Activated CD4-positive, alpha-beta T cell treated with anti-CD3 and anti-CD28 coated beads, Interleukin-10, Interleukin-2, amounts not matched to agents 100 ng/mL and 50 ng/mL, durations not matched to agents 16 hours and 8 hours (primary cell): ENCODE data around the gene LONP2.
A peak's percentile ranks its signal among the peaks of the same experiment; 100 is the strongest.
"Not testable (repeated sequence)": the region's sequence is repeated elsewhere in the genome, so short reads cannot be mapped to it uniquely, and the experiment has no call there.

Experiments used
- DNase-seq: peaks from one replicate; pipeline ENCODE4 v3.0.0-alpha.2; 2020

The LONP2 gene

DNA sequence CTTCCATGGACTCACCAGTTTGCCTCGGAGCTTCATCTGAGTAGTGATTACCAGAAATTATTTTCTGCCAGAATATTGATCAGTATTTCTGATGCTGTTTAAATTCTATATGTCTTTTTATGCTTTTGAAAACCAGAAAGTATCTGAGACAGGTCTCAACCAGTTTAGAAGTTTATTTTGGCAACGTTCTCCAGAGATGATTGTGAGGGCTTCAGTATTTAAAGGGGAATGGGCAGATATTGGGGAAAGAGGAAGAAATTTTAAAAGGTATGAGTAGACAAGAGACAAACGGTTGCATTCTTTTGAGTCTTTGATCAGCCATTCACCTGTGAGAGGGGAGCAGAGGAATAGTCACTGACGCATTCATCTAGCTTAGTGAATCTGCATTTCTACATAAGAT is 47.7 kb downstream of the LONP2 start:
- DNase-seq, result no peak

DNA sequence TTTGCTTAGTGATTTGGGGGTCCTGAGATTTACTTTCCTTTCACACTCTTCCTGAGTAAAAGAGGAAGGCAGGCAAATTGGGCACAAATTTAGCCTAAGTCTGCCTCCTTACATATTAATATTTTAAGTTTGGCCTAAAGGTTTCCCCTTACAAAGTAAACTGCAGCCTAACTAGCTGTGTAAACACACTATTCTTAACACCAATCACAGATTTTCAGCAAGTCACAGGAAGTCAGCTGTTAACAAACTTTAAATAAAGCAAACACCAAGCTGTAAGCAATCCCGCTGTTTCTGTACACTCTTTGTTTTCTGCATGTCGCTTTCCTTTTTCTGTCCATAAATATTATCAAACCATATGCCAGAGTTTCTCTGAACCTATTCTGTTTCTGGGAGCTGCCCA is 48.4 kb downstream of the LONP2 start:
- no peak for DNase-seq

DNA sequence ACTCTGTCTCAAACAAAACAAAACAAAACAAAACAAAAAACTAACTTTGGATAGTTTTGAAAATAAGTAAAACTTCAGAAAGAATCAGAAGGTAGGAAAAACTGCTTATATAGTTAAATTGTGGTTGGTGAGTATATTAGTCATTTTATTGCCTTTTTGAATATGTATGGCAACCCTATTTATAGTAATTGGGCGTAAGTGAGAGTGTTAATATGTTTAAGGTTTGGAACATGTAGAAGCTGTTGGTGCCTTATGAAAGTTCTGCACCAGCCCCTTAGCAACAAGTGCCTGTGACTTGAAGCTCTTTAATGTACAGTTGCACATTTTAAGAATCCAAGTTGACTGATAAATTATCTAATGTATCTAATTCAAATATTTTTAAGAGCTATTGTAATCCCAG is 50.6 kb downstream of the LONP2 start:
- DNase-seq, result no peak

DNA sequence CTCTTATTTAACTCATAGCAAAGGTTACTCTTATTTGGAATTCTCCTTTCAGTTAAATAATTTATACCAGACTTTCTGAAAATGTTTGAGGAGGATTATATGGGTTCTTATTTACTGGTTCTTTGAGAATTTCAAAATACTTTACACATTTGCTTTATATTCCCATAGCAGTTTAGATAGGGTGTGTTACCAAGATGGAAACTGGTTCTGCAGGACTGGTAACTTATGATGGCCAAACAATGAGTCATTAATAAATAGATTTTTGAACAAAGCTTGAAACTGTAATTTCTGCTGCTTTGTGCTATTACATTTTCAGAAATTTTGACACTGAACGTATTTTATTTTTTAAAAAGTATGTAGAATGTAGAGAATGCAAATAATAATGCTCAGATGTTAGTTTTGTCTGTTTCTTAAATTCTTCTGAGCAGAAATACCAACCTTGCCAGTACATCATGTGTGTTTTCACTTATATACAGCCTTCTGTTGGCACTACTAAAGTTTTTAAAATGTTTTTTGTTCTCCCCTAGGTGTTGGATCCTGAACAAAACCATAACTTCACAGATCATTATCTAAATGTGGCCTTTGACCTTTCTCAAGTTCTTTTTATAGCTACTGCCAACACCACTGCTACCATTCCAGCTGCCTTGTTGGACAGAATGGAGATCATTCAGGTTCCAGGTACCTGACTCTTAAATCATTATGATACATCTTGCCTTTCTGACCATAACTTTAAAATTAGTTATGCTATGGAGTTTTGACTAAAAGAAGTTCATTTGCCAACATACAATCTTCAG is 51.6 kb downstream of the LONP2 start:
- no peak for DNase-seq

DNA sequence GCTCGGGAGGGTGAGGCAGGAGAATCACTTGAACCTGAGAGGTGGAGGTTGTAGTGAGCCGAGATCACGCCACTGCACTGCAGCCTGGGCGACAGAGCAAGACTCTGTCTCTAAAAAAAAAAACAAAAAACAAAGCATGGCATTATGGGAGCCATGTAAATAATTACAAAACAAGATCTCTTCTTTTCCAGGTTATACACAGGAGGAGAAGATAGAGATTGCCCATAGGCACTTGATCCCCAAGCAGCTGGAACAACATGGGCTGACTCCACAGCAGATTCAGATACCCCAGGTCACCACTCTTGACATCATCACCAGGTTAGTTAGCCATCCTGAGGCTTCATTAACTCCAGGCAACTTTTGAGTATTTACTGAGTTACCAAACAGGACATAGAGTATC is 55.4 kb downstream of the LONP2 start:
- no peak for DNase-seq

DNA sequence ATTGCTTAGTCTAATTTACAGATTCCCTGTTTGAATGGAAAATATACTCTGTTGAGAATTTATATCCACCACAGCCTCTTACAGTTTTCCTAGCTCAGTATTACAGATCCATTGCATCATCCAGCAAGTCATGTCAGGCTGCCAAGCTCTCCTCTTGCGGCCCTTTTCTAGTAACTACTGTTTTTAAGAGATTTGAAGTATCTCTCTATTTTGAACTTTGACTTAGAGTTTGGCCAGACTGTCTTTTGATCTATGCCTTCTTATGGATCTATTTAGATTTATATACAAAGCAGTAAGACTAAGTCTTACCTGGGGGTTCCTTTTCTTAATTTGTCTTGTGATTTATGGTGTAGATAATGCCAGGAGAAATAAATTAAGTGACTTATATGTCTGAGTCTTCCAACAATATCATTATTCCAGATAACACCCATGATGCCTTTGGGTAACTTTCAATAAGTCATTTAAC is 56.3 kb downstream of the LONP2 start:
- DNase-seq, result no peak

DNA sequence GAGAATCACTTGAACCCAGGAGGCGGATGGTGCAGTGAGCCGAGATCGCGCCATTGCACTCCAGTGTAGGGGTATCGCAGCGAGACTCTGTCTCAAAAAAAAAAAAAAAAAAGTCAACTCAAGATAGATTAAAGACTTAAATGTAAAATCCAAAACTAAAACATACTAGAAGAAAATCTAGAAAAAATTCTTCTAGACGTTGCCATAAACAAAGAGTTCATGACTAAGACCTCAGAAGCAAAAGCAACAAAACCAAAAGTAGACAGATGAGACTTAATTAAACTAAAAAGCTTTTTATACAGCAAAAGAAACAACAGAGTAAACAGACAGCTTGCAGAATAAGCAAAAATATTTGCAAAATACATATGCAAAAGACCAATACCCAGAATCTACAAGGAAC is 64.4 kb downstream of the LONP2 start:
- no peak for DNase-seq

DNA sequence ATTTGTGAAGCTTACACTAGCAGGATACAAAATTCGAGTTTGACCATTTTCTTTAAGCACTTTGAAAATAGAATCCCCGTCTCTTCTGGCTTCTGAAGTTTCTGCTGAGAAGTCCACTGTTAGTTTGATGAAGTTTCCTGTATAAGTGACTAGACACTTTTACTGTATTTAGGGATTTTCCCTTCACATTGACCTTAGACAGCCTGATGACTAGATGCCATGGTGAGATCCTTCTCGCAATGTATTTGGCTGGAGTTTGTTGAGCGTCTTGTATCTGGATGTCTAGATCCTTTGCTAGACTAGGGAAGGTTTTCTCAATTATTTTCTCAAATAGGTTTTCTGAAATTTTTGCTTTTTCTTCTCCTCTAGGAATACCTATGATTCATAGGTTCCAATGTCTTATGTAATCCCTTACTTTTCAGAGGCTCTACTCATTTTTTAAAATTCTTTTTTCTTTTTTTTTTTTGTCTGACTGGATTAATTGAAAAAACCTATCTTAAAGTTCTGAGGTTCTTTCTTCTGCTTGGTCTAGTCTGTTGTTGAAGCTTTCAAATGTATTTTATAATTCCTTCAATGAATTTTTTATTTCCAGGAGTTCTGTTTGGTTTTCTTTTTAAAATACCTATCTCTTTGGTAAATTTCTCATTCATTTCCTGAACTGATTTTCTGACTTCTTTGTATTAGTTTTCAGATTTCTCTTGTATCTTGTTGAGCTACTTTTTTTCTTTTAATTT is 67.0 kb downstream of the LONP2 start:
- no peak for DNase-seq

DNA sequence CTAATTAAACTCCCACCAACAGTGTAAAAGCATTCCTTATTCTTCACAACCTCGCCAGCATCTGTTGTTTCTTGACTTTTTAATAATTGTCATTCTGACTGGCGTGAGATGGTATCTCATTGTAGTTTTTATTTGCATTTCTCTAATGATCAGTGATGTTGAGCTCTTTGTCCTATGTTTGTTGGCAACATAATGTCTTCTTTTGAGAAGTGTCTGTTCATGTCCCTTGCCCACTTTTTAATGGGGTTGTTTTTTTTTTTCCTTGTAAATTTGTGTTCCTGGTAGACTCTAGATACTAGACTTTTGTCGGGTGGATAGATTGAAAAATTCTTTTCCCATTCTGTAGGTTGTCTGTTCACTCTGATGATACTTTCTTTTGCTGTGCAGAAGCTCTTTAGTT is 69.8 kb downstream of the LONP2 start:
- not testable (repeated sequence) for DNase-seq

DNA sequence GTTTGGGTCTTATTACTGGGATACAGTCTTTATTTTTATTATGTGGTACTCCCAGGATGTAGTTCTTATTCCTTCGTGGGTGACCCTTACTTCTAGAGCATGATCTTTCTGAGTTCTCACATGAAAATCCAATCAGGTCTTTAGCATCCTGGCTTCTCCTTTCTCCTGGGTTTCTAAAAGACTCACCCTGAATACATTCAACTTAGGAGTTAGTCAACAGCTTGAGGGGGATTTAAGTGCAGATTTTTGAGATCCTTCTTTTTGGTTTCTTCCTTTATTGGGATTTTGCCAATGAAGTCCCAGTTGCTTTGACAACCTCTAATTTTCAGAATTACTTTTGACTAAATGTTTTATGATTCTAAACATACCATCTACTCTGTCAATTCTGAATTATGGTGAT is 72.9 kb downstream of the LONP2 start:
- no peak for DNase-seq

DNA sequence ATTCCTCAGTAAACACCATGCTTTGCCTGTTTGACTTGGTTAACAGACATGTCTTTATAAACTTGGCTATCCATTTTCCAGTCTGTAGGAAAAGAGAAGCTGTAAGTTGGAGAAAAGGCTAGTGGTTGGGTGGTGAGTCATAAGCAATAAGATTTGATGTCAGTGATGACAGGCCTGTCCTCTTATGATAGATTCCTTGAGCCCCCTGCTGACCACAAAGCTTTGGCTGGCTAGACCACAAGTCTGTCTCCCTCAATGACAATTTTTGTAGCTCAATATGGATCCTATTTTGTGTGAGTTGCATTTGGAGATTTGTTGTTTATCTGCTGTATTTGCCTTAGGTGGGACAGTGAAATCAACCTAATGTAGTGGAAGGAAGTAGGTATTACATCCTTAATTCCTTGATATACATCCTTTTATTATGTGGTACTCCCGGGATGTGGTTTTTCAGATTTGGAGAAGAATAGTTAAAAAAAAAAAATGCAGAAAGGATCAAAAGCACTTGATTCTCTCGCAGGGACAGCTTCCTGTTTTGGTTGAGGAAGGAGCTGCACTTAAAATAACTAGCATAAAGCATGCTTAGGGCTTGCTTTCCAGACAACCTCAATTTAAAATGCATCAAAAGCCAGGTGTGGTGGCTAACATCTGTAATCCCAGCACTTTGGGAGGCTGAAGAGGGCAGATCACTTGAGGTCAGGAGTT is 73.7 kb downstream of the LONP2 start:
- peak; percentile 63 for DNase-seq

DNA sequence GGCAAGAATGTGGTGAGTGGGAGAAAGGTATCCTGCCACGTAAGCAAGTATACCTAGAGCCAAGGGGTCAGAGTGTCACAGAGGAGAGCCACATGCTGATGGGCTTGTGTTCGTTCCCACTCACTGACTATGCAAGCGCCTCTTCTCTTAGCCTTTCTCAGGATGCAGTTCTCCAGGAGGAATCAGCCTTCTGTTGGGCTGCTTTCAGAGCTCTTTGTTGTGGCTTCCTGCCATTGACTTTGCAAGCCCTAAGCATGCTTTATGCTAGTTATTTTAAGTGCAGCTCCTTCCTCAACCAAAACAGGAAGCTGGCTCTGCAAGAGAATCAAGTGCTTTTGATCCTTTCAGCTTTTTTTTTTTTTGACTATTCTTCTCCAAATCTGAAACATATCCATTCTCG is 74.5 kb downstream of the LONP2 start:
- DNase-seq, result peak; percentile 46

DNA sequence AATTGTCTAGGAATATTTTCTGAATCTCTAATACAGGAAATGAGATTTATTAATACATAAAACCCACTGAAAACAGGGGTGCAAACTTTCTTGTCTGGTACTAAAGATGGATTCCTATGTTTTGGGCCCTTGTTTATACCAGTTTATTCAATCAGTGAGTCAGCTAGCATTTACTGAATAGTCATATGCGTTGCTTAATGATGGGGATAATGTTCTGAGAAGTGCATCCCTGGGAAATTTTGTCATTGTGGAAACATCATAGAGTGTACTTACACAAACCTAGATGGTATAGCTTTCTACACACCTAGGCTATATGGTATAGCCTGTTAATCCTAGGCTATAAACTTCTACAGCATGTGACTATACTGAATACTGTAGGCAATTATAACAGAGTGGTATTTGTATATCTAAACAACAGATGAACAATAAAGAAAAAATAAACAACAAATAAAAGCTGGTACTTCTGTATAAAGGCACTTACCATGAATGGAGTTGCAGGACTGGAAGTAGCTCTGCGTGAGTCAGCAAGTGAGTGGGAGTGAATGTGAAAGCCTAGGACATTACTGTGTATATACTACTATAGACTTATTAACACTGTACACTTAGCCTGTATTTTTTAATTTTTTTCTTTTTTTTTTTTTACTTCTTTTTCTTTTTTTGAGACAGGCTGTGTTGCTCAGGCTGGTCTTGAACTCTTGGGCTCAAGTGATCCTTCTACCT is 77.4 kb downstream of the LONP2 start:
- DNase-seq, result no peak

DNA sequence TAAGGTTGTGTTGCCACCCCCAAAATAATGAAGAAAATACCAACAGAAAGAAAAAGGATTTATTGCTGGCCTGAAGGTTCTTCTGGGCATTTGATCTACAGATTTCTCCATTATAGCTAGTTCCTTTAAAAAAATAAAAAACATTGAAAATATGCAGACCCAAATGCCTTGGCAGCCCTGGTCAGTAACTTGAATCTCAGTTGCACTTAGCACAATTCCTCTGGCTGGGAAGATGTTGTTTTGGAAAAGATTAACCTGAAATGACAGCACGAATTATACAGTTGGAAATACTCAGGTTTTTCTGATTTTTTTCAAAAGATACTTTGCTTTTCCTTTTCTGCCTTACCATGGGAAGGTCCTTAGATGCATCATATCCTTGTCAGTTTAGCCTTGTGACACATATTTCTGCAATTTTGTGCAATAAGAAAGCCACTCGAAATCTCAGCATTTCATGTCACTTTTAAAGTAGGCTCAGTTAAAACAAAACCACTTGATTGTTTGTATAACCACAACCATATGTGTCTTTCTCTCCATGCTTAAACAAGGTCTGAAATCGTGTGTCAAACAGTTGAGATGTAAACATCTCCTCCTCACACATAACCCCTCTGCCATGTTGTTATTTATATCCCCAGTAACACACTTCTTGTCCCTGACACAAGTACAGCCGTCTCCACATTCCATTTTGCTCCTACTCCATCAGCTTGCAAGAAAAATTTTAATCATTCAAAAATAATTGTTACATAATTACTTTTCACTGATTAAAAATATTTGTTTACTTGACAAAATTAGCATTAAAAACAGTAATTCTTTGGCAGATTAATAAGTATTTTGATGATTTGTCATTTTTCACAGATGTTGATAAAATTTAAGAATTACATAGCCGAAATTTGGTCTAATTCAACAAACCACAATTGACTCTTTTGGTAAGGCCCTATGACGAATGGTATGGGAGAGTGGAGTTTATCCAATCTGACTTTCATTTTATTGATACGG is 80.0 kb downstream of the LONP2 start:
- DNase-seq, result no peak

DNA sequence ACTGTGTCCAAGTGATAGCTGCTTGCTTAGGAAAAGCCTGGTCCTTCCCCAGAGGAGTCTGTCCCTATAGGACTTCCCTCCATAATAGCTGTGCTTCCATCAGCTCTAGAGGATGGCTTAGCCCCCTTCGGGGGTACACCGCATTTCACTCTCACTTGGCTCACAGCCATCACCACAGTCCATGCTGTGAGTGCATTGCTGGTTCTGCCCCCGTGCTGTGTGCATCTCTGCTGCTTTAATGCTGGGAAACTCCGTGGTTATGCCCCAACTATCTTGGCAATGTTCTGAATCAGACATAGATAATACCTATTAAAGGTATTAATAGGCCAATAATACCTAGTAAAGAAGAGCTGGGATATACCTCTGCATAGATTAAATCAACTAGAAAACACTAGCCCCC is 82.8 kb downstream of the LONP2 start:
- DNase-seq, result no peak

DNA sequence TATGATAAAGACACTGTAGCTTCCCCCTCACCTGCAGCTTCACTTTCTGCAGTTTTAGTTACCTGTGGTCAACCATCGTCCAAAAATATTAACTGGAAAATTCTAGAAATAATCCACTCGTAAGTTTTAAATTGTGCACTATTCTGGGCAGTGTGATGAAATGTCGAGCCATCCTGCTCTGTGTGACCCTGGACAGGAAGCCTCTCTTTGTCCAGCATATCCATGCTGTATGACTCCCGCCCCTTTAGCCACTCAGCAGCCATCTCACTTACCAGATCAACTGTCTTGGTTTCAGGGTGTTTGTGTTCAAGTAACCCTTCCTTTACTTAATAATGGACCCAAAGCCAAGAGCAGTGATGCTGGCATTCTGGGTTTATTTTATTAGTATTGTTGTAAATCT is 85.0 kb downstream of the LONP2 start:
- no peak for DNase-seq

DNA sequence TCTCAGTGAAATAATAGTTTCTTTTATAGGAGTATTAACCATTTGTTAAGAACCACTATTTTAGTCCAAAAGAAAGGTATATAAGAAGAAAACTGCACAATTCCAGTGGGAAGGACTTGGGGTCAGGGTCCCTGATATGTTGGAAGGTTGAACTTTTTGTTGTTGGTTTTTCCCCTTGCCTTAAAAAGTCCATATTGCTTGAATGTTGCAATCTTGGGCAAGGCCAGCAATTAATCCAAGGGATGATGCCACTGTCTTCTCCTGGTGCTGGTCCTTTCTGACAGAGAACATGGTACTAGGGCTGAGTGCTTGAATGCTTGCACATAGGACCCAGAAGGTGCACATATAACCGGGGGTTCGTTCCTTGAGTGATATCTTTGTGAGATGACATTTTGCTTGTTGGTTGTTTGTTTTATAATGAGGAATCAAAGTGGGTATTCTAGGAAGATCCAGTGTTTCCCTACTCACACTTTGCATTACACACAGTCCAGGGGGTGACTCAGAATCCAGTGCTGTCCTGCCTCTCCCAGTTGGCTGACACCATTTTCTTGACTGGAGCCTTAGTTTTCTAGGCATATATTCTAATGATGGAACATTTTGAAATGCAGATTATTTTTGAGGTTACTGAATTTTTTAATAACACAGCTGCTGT is 86.2 kb downstream of the LONP2 start:
- DNase-seq, result no peak

DNA sequence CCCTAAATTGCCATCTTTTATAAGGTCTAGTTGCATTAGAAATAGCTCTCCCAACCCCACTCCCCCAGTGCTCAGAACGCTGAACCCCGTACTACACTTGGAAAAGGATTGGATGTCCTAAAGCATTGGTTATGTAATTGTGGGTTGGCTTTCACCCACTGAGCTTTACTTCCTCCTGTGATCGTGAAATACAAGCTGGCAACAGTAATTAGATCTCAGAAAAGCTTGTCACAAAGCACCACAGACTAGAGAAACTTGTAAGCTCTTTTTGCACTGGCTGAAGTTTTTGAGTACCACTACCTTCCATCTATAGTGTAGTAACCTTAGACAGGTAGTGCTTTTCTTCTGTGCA is 86.7 kb downstream of the LONP2 start:
- no peak for DNase-seq

DNA sequence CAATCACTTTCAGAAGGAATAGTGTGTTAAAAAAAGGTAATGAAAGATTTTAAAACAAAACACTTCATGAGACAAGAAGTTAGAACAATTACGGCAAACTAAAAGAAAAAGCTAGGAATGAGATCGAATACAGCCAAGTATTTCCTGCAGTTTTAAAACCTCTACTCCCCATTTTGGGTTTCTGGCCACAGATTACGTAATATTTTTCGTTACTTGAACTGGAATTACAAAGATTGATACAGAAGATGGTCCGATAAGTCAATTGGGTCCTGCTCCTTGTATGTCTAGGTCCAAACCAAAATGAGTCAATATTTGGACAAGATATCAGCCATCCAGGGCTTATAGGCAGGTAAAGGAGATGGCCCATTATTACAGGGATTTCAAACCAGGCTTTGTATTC is 88.9 kb downstream of the LONP2 start:
- no peak for DNase-seq

DNA sequence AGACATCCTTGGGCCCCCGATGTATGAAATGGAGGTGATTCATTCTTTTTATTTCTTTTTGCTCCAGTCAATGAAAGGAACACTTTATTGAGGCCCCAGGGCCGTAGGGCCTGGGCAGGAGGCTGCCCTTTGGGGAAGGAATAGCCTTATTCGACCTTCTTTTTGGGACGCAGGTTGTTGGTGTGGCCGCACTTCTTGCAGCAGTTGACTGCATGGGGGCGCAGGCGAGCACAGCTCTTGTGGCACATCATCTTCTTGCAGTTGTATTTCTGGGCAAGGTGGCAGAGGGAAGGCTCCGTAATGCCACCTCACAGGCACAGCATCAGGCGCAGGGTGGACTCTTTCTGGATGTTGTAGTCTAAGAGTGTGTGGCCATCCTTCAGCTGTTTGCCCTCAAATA is 90.2 kb downstream of the LONP2 start:
- DNase-seq, result no peak

DNA sequence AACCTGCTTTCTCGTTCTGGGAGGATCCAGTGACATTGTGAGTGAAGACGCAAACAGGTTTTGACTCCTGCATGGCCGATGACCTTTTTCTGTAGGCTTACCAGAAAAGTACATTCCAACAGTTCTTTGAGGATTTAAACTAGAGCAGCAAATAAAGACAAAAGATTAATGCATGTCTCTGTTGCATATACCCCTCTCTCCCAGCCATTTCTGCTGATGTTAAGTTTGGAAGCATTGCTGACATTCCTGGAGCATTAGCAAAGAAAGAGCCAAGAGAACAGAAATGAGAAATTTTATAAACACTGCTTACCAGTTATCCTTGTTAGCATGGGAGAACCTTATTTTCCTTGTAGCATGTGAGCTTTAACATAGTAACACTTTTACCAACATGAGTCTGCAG is 91.9 kb downstream of the LONP2 start:
- no peak for DNase-seq

DNA sequence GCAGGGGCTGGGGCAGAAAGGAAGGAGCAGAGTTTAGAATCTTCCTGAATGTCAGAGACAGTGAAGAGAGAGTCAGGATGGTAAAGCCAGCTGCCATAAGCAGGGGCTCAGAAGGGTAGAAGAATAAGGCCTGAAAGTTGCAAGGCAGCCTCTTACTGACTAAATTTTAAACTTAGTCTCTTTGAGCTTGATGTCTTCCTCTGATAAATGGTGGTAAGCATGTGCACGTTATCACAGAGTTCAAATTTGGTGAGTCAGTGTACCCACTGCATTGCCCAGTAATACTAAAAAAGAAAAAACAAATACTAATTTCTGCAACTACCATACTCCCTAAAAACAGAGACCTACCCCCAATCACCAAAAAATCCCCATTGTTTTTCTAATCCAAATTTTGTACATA is 96.0 kb downstream of the LONP2 start:
- DNase-seq, result peak; percentile 33
